ENCODE results near the gene ABCB9. TPM values are rescaled to one million over a fixed set of nuclear protein-coding genes. Genes with fewer than 3 reads are reported as not detected.

Gene ABCB9
- total RNA-seq, 1 experiment from 2014 or later, result 20.9 TPM

DNA sequence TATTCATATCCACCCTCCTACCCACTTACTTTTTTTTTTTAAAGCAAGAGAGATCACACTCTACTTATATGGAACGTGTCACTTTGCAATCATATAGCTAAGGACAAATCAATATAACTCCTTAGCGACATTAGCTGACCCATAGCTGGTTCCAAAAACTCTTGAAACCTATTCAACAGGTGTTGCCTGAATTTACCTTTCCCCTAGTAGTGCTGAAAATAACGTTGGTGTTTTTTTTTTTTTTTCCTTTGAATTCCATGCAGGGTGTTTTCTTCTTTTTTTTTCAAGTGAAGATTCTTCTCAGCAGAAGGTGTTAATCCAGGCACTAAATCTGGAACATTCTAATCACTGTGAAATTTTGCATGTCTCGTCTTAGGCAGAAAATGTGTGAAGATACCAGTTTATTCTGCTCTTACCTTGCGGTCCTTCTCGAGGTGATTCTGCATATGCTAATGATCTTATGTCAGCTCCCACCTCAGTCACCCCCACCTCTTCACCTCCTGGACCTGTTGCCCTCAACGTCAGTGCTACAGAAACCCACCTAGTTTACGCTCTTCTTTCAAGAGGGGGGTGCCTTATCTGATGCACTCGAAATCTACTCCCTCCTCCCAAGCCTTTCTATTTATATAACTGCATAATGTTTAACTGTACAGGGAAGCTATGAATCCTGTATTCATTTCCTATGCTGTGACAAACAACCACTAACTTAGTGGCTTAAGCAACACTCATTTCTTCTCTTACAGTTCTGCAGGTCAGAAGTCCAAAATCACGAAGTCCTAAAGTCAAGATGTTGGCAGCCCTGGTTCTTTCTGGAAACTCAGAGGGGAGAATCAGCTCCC, 63.2 kb downstream of the ABCB9 start:
- Histone ChIP-seq H4K20me1 (ENCODE audit: low read length) (no peaks in the 10 kb centered on the region), H3K27ac (ENCODE audit: low read length) (no peak overlapping the region), H3K36me3 (ENCODE audit: low read depth, low read length) (no peaks in the 10 kb centered on the region), H3K9me2 (replicated peaks; ENCODE audit: low read length) (no peaks in the 10 kb centered on the region), H3K27me3 (ENCODE audit: low read length) (no peaks in the 10 kb centered on the region), H3K79me2 (ENCODE audit: low read length) (no peaks in the 10 kb centered on the region), H2AFZ (ENCODE audit: low read length) (no peak overlapping the region), H3K4me1 (ENCODE audit: insufficient read depth, low read length) (peaks cover 18% of the 10 kb centered on the region), H3K4me2 (ENCODE audit: low read length) (no peak overlapping the region), H3F3A (ENCODE audit: low read length, unreplicated experiment) (peaks cover 4% of the 10 kb centered on the region), H3K9ac (ENCODE audit: low read length) (no peak overlapping the region), H3K4me3 (ENCODE audit: low read length) (no peak overlapping the region), H3K9me3 (ENCODE audit: low read length) (no peaks in the 10 kb centered on the region)
- TF ChIP-seq, protein P1, sequence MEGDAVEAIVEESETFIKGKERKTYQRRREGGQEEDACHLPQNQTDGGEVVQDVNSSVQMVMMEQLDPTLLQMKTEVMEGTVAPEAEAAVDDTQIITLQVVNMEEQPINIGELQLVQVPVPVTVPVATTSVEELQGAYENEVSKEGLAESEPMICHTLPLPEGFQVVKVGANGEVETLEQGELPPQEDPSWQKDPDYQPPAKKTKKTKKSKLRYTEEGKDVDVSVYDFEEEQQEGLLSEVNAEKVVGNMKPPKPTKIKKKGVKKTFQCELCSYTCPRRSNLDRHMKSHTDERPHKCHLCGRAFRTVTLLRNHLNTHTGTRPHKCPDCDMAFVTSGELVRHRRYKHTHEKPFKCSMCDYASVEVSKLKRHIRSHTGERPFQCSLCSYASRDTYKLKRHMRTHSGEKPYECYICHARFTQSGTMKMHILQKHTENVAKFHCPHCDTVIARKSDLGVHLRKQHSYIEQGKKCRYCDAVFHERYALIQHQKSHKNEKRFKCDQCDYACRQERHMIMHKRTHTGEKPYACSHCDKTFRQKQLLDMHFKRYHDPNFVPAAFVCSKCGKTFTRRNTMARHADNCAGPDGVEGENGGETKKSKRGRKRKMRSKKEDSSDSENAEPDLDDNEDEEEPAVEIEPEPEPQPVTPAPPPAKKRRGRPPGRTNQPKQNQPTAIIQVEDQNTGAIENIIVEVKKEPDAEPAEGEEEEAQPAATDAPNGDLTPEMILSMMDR (conservative IDR thresholded peaks at IDR 0.05; ENCODE audit: low read depth, low read length), result no peak
- TF ChIP-seq EZH2 (IDR thresholded peaks at IDR 0.05; ENCODE audit: low read length, unreplicated experiment), result no peak
- TF ChIP-seq EZH2phosphoT487 (IDR thresholded peaks at IDR 0.05; ENCODE audit: borderline replicate concordance, low read length), result no peak
- ChIA-PET POLR2A (ENCODE audit: unreplicated experiment) (no interaction called here), CTCF (interaction anchor here (0.6 kb wide), 1 partner anchor 735 kb away, joined by 7 read pairs; no protein-coding TSS in a partner anchor)
- intact Hi-C loops (cut with micrococcal nuclease), result no loop called here
- DNase-seq (no peak), ATAC-seq (no peak)
- BruUV-seq (replicated peaks), result no TSS peak

DNA sequence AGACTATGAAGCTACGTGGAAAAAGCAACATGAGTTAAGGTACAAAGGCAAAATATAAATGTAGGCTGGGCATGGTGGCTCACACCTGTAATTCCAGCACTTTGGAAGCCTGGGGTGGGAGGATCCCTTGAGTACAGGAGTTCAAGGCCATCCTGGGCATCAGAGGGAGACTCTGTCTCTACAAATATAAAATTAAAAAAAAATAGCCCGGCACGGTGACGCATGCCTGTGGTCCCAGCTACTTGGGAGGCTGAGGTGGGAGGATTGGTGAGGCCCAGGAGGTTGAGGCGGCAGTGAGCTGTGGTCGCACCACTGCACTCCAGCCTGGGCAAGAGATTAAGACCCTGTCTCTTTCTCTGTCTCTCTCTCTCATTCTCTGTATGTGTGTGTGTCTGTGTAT, 66.4 kb downstream of the ABCB9 start:
- Histone ChIP-seq H2AFZ (ENCODE audit: low read length) (no peak overlapping the region), H3K4me2 (ENCODE audit: low read length) (no peak overlapping the region), H3K4me3 (ENCODE audit: low read length) (no peak overlapping the region), H3K36me3 (ENCODE audit: low read depth, low read length) (no peaks in the 10 kb centered on the region), H3K79me2 (ENCODE audit: low read length) (peaks cover 22% of the 10 kb centered on the region), H3K9ac (ENCODE audit: low read length) (peak overlapping the region; percentile 60; the same call in 1 of the 2 replicates), H3K4me1 (ENCODE audit: insufficient read depth, low read length) (peaks cover 31% of the 10 kb centered on the region), H3K9me2 (replicated peaks; ENCODE audit: low read length) (no peaks in the 10 kb centered on the region), H3F3A (ENCODE audit: low read length, unreplicated experiment) (peaks cover 15% of the 10 kb centered on the region), H3K9me3 (ENCODE audit: low read length) (no peaks in the 10 kb centered on the region), H4K20me1 (ENCODE audit: low read length) (no peaks in the 10 kb centered on the region), H3K27ac (ENCODE audit: low read length) (peak overlapping the region; percentile 90), H3K27me3 (ENCODE audit: low read length) (no peaks in the 10 kb centered on the region)
- BruUV-seq (replicated peaks), result no TSS peak
- ChIA-PET CTCF (no interaction called here), POLR2A (ENCODE audit: unreplicated experiment) (no interaction called here)
- DNase-seq, result no peak
- intact Hi-C loops (cut with micrococcal nuclease), result loop anchor here (5.0 kb wide), 1 partner anchor 38 kb away; no protein-coding TSS in a partner anchor
- no peak for ATAC-seq
- TF ChIP-seq, protein P1 (conservative IDR thresholded peaks at IDR 0.05; ENCODE audit: low read depth, low read length), result no peak
- TF ChIP-seq EZH2phosphoT487 (IDR thresholded peaks at IDR 0.05; ENCODE audit: borderline replicate concordance, low read length), result no peak
- no peak for TF ChIP-seq EZH2 (IDR thresholded peaks at IDR 0.05; ENCODE audit: low read length, unreplicated experiment)

DNA sequence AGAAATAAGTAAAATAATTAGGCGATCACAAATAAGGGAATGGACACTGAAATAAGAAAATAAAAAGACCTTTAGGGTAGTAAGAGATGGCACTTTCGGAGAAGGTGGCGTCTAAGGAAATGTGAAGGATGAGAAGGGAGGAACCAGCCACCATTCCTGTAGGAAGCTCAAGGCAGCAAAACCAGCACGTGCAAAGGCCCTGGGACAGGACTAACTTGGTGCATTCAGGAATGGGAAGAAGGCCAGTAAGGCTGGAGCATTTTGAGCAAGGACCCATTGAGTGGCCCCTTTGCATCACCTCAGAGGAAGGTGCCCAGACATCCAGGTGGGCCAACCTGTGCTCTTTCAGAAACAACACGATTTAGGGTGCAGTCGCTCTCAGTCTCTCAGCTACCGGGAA, 69.6 kb downstream of the ABCB9 start:
- Histone ChIP-seq H2AFZ (ENCODE audit: low read length) (no peak overlapping the region), H3K36me3 (ENCODE audit: low read depth, low read length) (no peaks in the 10 kb centered on the region), H3K9ac (ENCODE audit: low read length) (peak overlapping the region; percentile 99), H3K4me1 (ENCODE audit: insufficient read depth, low read length) (peaks cover 63% of the 10 kb centered on the region), H3K4me3 (ENCODE audit: low read length) (no peak overlapping the region), H3K9me3 (ENCODE audit: low read length) (no peaks in the 10 kb centered on the region), H4K20me1 (ENCODE audit: low read length) (peaks cover 8% of the 10 kb centered on the region; the same call in 1 of the 2 replicates), H3K4me2 (ENCODE audit: low read length) (no peak overlapping the region), H3K27me3 (ENCODE audit: low read length) (no peaks in the 10 kb centered on the region), H3K79me2 (ENCODE audit: low read length) (peaks cover 54% of the 10 kb centered on the region), H3F3A (ENCODE audit: low read length, unreplicated experiment) (peaks cover 22% of the 10 kb centered on the region), H3K9me2 (replicated peaks; ENCODE audit: low read length) (no peaks in the 10 kb centered on the region), H3K27ac (ENCODE audit: low read length) (peak overlapping the region; percentile 90)
- CTCF ChIA-PET, result no interaction called here
- no TSS peak for BruUV-seq (replicated peaks)
- no peak for DNase-seq
- no peak for ATAC-seq
- POLR2A ChIA-PET (ENCODE audit: unreplicated experiment), result no interaction called here
- intact Hi-C loops (cut with micrococcal nuclease), result loop anchor here (5.0 kb wide), 1 partner anchor 34 kb away; no protein-coding TSS in a partner anchor
- TF ChIP-seq EZH2phosphoT487 (IDR thresholded peaks at IDR 0.05; ENCODE audit: borderline replicate concordance, low read length) (no peak), EZH2 (IDR thresholded peaks at IDR 0.05; ENCODE audit: low read length, unreplicated experiment) (no peak)
- TF ChIP-seq, protein P1 (conservative IDR thresholded peaks at IDR 0.05; ENCODE audit: low read depth, low read length), result no peak
